K562 (cell line): ENCODE measurements around the gene SLC38A8. TPM values are rescaled to one million over a fixed set of nuclear protein-coding genes. Genes with fewer than 3 reads are reported as not detected.

ENCODE experiments used
- CEBPG ChIP-seq, 3 experiments: fragments of 200-800 bp in 1 of 3; sonication (Bioruptor generic) in 1 of 3; sonication (generic) in 1 of 3; formaldehyde crosslinking in 1 of 3; IDR thresholded peaks in 2 of 3; conservative IDR thresholded peaks in 1 of 3; 2 replicates each; pipeline versions ENCODE4 v1.6.1 to v1.8.0; 2016 to 2022; ENCODE audit warnings: missing compliant biosample characterization in 2 of 3, missing genetic modification characterization in 2 of 3, mild to moderate bottlenecking in 1 of 3, missing genetic modification reagents in 1 of 3
- MGA ChIP-seq: fragments of 450-650 bp; IDR thresholded peaks from 2 replicates; pipeline ENCODE4 v1.6.1; 2016; ENCODE audit warnings: mild to moderate bottlenecking, moderate library complexity
- RERE ChIP-seq: sonication (generic); formaldehyde crosslinking; IDR thresholded peaks from 2 replicates; pipeline ENCODE4 v1.8.0; 2023; ENCODE audit warnings: missing genetic modification reagents, mild to moderate bottlenecking, borderline replicate concordance
- ZNF75A ChIP-seq: fragments of 450-650 bp; formaldehyde crosslinking; IDR thresholded peaks from 2 replicates; pipeline ENCODE4 v1.4.0; 2020; ENCODE audit warnings: mild to moderate bottlenecking
- polyA plus RNA-seq, 8 experiments: library from polyadenylated mRNA; depleted of rRNA in 4 of 8; stranded (reverse) in 5 of 8; unstranded in 3 of 8; fragments of >200 nt; fragmentation: Nextera tagmentation in 2 of 8; fragmentation: Illumina TruSeq in 1 of 8; extraction: Ambion mirVana in 2 of 8; extraction: Trizol in 1 of 8; gene quantifications; 2 replicates each; pipeline versions ENCODE4 v1.2.1 to v1.2.3, GENCODE V29; 2011 to 2014; ENCODE audit warnings: inconsistent platforms in 1 of 8, missing spikeins in 1 of 8
- total RNA-seq, 7 experiments: library from RNA; depleted of rRNA in 6 of 7; stranded (reverse); fragments of >200 nt in 6 of 7; fragmentation: Illumina TruSeq in 2 of 7; extraction: Trizol in 2 of 7; gene quantifications; 2 replicates each; pipeline versions ENCODE4 v1.2.1 to v1.2.3, GENCODE V29; 2011 to 2021; ENCODE audit warnings: low replicate concordance in 1 of 7
- TF ChIP-seq, protein P1 (sequence below): sonication (generic); formaldehyde crosslinking; IDR thresholded peaks from 2 replicates; pipeline ENCODE4 v1.8.0; 2022; ENCODE audit warnings: missing genetic modification reagents, mild to moderate bottlenecking, borderline replicate concordance

Gene SLC38A8
- total and polyA plus RNA-seq, 9 of the 15 experiments (the other 6 are each of a cell fraction or from before 2014, with no cell fraction given), result 0.28 TPM; not detected in 8

GRCh38 chr16:83973077-83973476 is 69.5 kb downstream of the SLC38A8 start (continued):
- TF ChIP-seq MGA (no peak), RERE (CRISPR knock-in tag) (no peak), ZNF75A (CRISPR knock-in tag) (no peak), CEBPG (CRISPR knock-in tag; IDR thresholded peaks at IDR 0.05) (no peak), CEBPG (tag; conservative IDR thresholded peaks at IDR 0.05 in 1 of 2, IDR thresholded peaks at IDR 0.05 in 1 of 2) (no peak)
- TF ChIP-seq, protein P1, sequence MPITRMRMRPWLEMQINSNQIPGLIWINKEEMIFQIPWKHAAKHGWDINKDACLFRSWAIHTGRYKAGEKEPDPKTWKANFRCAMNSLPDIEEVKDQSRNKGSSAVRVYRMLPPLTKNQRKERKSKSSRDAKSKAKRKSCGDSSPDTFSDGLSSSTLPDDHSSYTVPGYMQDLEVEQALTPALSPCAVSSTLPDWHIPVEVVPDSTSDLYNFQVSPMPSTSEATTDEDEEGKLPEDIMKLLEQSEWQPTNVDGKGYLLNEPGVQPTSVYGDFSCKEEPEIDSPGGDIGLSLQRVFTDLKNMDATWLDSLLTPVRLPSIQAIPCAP (CRISPR knock-in tag), result no peak
